GM10266 (cell line): ENCODE results near the gene TNFRSF1B.

Experiments used
- DNase-seq: peaks from one replicate; pipeline ENCODE4 v3.0.0; 2012; ENCODE audit errors: extremely low spot score
- CTCF ChIP-seq: IDR thresholded peaks from 2 replicates; pipeline ENCODE4 v1.5.1; 2012; ENCODE audit warnings: mild to moderate bottlenecking, low read depth; ENCODE audit not compliant: control insufficient read depth, insufficient read depth; ENCODE audit errors: missing control alignments

Gene TNFRSF1B

GRCh38 chr1:12173631-12174121 is 6.9 kb downstream of the TNFRSF1B start:
- no peak for TF ChIP-seq CTCF
- peak; percentile 66 for DNase-seq

GRCh38 chr1:12174924-12175810 is 8.4 kb downstream of the TNFRSF1B start:
- DNase-seq, result no peak
- no peak for TF ChIP-seq CTCF

GRCh38 chr1:12176298-12177118 is 9.7 kb downstream of the TNFRSF1B start:
- no peak for DNase-seq
- no peak for TF ChIP-seq CTCF

- no peak for DNase-seq
- TF ChIP-seq CTCF, result no peak
Observed at GRCh38 chr1:12177156-12177998, 10.6 kb downstream of the TNFRSF1B start.

GRCh38 chr1:12177999-12178441 is 11.2 kb downstream of the TNFRSF1B start:
- no peak for TF ChIP-seq CTCF
- no peak for DNase-seq

GRCh38 chr1:12178511-12178910 is 11.7 kb downstream of the TNFRSF1B start:
- no peak for DNase-seq

More at GRCh38 chr1:12178511-12178910, 11.7 kb downstream of the TNFRSF1B start:
- TF ChIP-seq CTCF, result no peak
